Fibroblast of lung (primary cell): Measurements from ENCODE around the gene SCLT1. TPM values are rescaled to one million over a fixed set of nuclear protein-coding genes. Genes with fewer than 3 reads are reported as not detected.
A peak's percentile ranks its signal among the peaks of the same experiment; 100 is the strongest.

Source experiments
- DNase-seq, 2 donors: peaks; one replicate each; pipeline versions ENCODE4 v3.0.0 to v3.0.0-alpha.2; 2010; ENCODE audit warnings: low read depth in 2 of 2
- H2AFZ ChIP-seq: 2 replicates; pipeline ENCODE4 v1.5.1; 2012; ENCODE audit warnings: low read length, control low read depth, inconsistent platforms
- H3K27ac ChIP-seq: 2 replicates; pipeline ENCODE4 v1.5.1; 2011; ENCODE audit warnings: low read length, control low read depth; ENCODE audit not compliant: insufficient read depth
- H3K27me3 ChIP-seq: 2 replicates; pipeline ENCODE4 v1.5.1; 2011; ENCODE audit warnings: mild to moderate bottlenecking, low read length; ENCODE audit not compliant: control insufficient read depth, insufficient read depth
- H3K36me3 ChIP-seq: 2 replicates; pipeline ENCODE4 v1.5.1; 2011; ENCODE audit warnings: low read length; ENCODE audit not compliant: control insufficient read depth, insufficient read depth
- H3K4me1 ChIP-seq: 2 replicates; pipeline ENCODE4 v1.5.1; 2011; ENCODE audit warnings: low read length; ENCODE audit not compliant: control insufficient read depth, insufficient read depth; ENCODE audit errors: extremely low read depth
- H3K4me2 ChIP-seq: 2 replicates; pipeline ENCODE4 v1.5.1; 2011; ENCODE audit warnings: low read length, control low read depth; ENCODE audit not compliant: insufficient read depth; ENCODE audit errors: extremely low read depth
- H3K4me3 ChIP-seq, 4 experiments: fragments of 200-600 bp in 1 of 4; sonication (generic) in 1 of 4; replicated peaks in 1 of 4; 2 replicates each; pipeline ENCODE4 v1.5.1; 2011 to 2016; ENCODE audit warnings: low read length in 4 of 4, low read depth in 3 of 4, mild to moderate bottlenecking in 3 of 4, control low read depth in 2 of 4, inconsistent platforms in 1 of 4, mixed read lengths in 1 of 4; ENCODE audit not compliant: insufficient read depth in 1 of 4; ENCODE audit errors: control extremely low read depth in 1 of 4
- H3K79me2 ChIP-seq: 2 replicates; pipeline ENCODE4 v1.5.1; 2012; ENCODE audit warnings: mild to moderate bottlenecking, low read length, inconsistent platforms; ENCODE audit not compliant: control insufficient read depth, insufficient read depth
- H3K9ac ChIP-seq: 2 replicates; pipeline ENCODE4 v1.5.1; 2011; ENCODE audit warnings: mild to moderate bottlenecking, low read length, control low read depth; ENCODE audit not compliant: insufficient read depth
- H3K9me3 ChIP-seq: 2 replicates; pipeline ENCODE4 v1.5.1; 2012; ENCODE audit warnings: low read depth, low read length; ENCODE audit not compliant: control insufficient read depth, insufficient read depth
- H4K20me1 ChIP-seq: 2 replicates; pipeline ENCODE4 v1.5.1; 2011; ENCODE audit warnings: low read length; ENCODE audit not compliant: control insufficient read depth, insufficient read depth; ENCODE audit errors: extremely low read depth
- CTCF ChIP-seq, 2 donors: IDR thresholded peaks in 1 of 2; conservative IDR thresholded peaks in 1 of 2; 1 replicate in 1 of 2; 2 replicates in 1 of 2; pipeline ENCODE4 v1.5.1; 2011 to 2012; ENCODE audit warnings: low read length in 2 of 2, control low read depth in 1 of 2, inconsistent platforms in 1 of 2, low read depth in 1 of 2, mild to moderate bottlenecking in 1 of 2
- EZH2 ChIP-seq: IDR thresholded peaks from 2 replicates; pipeline ENCODE4 v1.5.1; 2012; ENCODE audit warnings: low read length, control low read depth, mild to moderate bottlenecking; ENCODE audit errors: missing control alignments
- polyA plus RNA-seq, 2 donors: library from polyadenylated mRNA; depleted of rRNA in 1 of 2; stranded (reverse) in 1 of 2; unstranded in 1 of 2; fragments of >200 nt; gene quantifications; 2 replicates each; pipeline ENCODE4 v1.2.1, GENCODE V29; 2011 to 2012; ENCODE audit warnings: missing spikeins in 1 of 2
- total RNA-seq: library from RNA; depleted of rRNA; stranded (reverse); fragments of >200 nt; gene quantifications from 2 replicates; pipeline ENCODE4 v1.2.1, GENCODE V29; 2014

SCLT1 gene
- total and polyA plus RNA-seq, 2 donors (not counting 1 experiment from before 2014, with no cell fraction given) = 8.8 to 16.2 TPM

- no peak overlapping the region for H3K4me3 ChIP-seq
- no peaks in the 10 kb centered on the region for H3K4me1 ChIP-seq
- H3K9me3 ChIP-seq = no peaks in the 10 kb centered on the region
- H3K36me3 ChIP-seq = no peaks in the 10 kb centered on the region
- H3K9ac ChIP-seq = no peak overlapping the region
- no peak for TF ChIP-seq EZH2
- TF ChIP-seq CTCF (conservative IDR thresholded peaks at IDR 0.05 in 1 of 2, IDR thresholded peaks at IDR 0.05 in 1 of 2; ENCODE audit: low read depth in 1 of 2, low read length in 2 of 2) = no peak
- no peaks in the 10 kb centered on the region for H3K79me2 ChIP-seq
- H3K27me3 ChIP-seq = no peaks in the 10 kb centered on the region
- no peak overlapping the region for H3K27ac ChIP-seq
- H4K20me1 ChIP-seq = no peaks in the 10 kb centered on the region
- no peak overlapping the region for H3K4me2 ChIP-seq
- peak in 1 of 2 donors; percentile 71 for DNase-seq
- no peak overlapping the region for H2AFZ ChIP-seq
These were observed 150.7 kb downstream of the SCLT1 start for GRCh38 chr4:128942607-128943006.

GRCh38 chr4:128940971-128941370 is 152.4 kb downstream of the SCLT1 start:
- H3K4me2 ChIP-seq = no peak overlapping the region
- H3K27ac ChIP-seq = no peak overlapping the region
- H2AFZ ChIP-seq = no peak overlapping the region
- H3K36me3 ChIP-seq = no peaks in the 10 kb centered on the region
- no peaks in the 10 kb centered on the region for H3K27me3 ChIP-seq
- no peaks in the 10 kb centered on the region for H3K79me2 ChIP-seq
- peak in 1 of 2 donors; percentile 9 for DNase-seq
- no peaks in the 10 kb centered on the region for H3K9me3 ChIP-seq
- H4K20me1 ChIP-seq = no peaks in the 10 kb centered on the region
- H3K9ac ChIP-seq = no peak overlapping the region
- TF ChIP-seq CTCF (conservative IDR thresholded peaks at IDR 0.05 in 1 of 2, IDR thresholded peaks at IDR 0.05 in 1 of 2; ENCODE audit: low read depth in 1 of 2, low read length in 2 of 2) (no peak), EZH2 (no peak)
- H3K4me1 ChIP-seq = no peaks in the 10 kb centered on the region
- H3K4me3 ChIP-seq = no peak overlapping the region

GRCh38 chr4:128930051-128930450 is 163.3 kb downstream of the SCLT1 start:
- no peak for TF ChIP-seq EZH2
- no peak for TF ChIP-seq CTCF (conservative IDR thresholded peaks at IDR 0.05 in 1 of 2, IDR thresholded peaks at IDR 0.05 in 1 of 2; ENCODE audit: low read depth in 1 of 2, low read length in 2 of 2)
- no peaks in the 10 kb centered on the region for H3K79me2 ChIP-seq
- H4K20me1 ChIP-seq = no peaks in the 10 kb centered on the region
- no peaks in the 10 kb centered on the region for H3K36me3 ChIP-seq
- H3K4me3 ChIP-seq = no peak overlapping the region
- no peaks in the 10 kb centered on the region for H3K4me1 ChIP-seq
- H3K9ac ChIP-seq = no peak overlapping the region
- H3K27ac ChIP-seq = no peak overlapping the region
- H3K4me2 ChIP-seq = no peak overlapping the region
- no peaks in the 10 kb centered on the region for H3K27me3 ChIP-seq
- no peak for DNase-seq
- H2AFZ ChIP-seq = no peak overlapping the region
- no peaks in the 10 kb centered on the region for H3K9me3 ChIP-seq
